GM19455 (cell line): Measurements from ENCODE around the gene COL27A1.

ENCODE experiments used
- ATAC-seq: cut with Tn5 transposase; IDR thresholded peaks from one replicate; pipeline ENCODE4 v1.9.1; 2021; ENCODE audit not compliant: unreplicated experiment

The COL27A1 gene

GRCh38 chr9:114261987-114262386 lies 106.7 kb downstream of the COL27A1 start:
- ATAC-seq: no peak

GRCh38 chr9:114263853-114264510 lies 108.6 kb downstream of the COL27A1 start:
- ATAC-seq: no peak

- ATAC-seq: no peak
These were observed 109.6 kb downstream of the COL27A1 start for GRCh38 chr9:114264806-114265550.

- no peak for ATAC-seq
These were observed 111.6 kb downstream of the COL27A1 start for GRCh38 chr9:114266969-114267368.

GRCh38 chr9:114269023-114269422 lies 113.7 kb downstream of the COL27A1 start:
- ATAC-seq: no peak

- no peak for ATAC-seq
These were observed 115.0 kb downstream of the COL27A1 start for GRCh38 chr9:114270120-114270975.

- ATAC-seq: no peak
These were observed 116.5 kb downstream of the COL27A1 start for GRCh38 chr9:114271556-114272510.

GRCh38 chr9:114272739-114273431 lies 117.5 kb downstream of the COL27A1 start:
- ATAC-seq: no peak

- ATAC-seq: no peak
These were observed 118.1 kb downstream of the COL27A1 start for GRCh38 chr9:114273461-114273881.

- no peak for ATAC-seq
These were observed 118.9 kb downstream of the COL27A1 start for GRCh38 chr9:114274217-114274616.

- ATAC-seq: no peak
These were observed 120.1 kb downstream of the COL27A1 start for GRCh38 chr9:114275246-114276004.

GRCh38 chr9:114276908-114277821 lies 121.8 kb downstream of the COL27A1 start:
- ATAC-seq: no peak

- no peak for ATAC-seq
These were observed 123.0 kb downstream of the COL27A1 start for GRCh38 chr9:114278356-114278755.

GRCh38 chr9:114278881-114279570 lies 123.7 kb downstream of the COL27A1 start:
- ATAC-seq: no peak

GRCh38 chr9:114279693-114280092 lies 124.4 kb downstream of the COL27A1 start:
- no peak for ATAC-seq

- no peak for ATAC-seq
These were observed 125.5 kb downstream of the COL27A1 start for GRCh38 chr9:114280636-114281472.
